Adrenal gland (tissue), 5 donors: ENCODE results near the gene RNLS.

Source experiments
- CTCF ChIP-seq, 6 experiments: fragments of 450-650 bp in 4 of 6; fragments of 200-600 bp in 2 of 6; sonication (generic) in 1 of 6; IDR thresholded peaks; 1 replicate in 5 of 6; 2 replicates in 1 of 6; pipeline versions ENCODE4 v1.5.1 to v1.8.0; 2016 to 2021; ENCODE audit warnings: antibody characterized with exemption in 6 of 6, mild to moderate bottlenecking in 2 of 6, moderate library complexity in 1 of 6
- POLR2A ChIP-seq, 2 donors: fragments of 450-650 bp; IDR thresholded peaks; one replicate each; pipeline ENCODE4 v1.6.1; 2017; ENCODE audit warnings: antibody characterized with exemption in 2 of 2, mild to moderate bottlenecking in 2 of 2, moderate library complexity in 1 of 2
- donor health status: DM: no; HTN: no; CAD: no.

DNA sequence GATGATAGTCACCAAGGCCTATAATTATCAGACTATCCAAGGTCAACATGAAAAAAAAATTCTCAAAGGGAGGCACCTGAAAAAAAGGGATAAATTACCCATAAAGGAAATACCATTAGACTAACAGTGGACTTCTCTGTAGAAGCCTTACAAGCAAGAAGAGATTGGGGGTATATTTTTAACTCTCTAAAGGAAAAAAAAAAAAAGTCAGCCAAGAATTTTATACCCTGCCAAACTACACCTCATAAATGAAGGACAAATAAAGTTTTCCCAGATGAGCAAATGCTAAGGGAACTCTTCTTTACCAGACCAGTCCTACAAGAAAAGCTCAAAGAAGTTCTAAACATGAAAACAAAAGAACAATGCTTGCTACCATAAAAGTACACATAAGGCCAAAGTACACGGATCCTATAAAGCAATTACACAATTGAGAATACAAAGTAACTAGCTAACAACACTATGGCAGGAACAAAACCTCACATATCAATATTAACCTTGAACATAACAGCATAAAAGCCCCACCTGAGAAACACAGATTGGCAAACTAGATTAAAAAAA lies 263.1 kb downstream of the RNLS start:
- TF ChIP-seq POLR2A (IDR thresholded peaks at IDR 0.05), result no peak
- no peak for TF ChIP-seq CTCF (IDR thresholded peaks at IDR 0.05)
